GM19455 (cell line): ENCODE measurements around the gene AMZ1.

Source experiments
- ATAC-seq: cut with Tn5 transposase; IDR thresholded peaks from one replicate; pipeline ENCODE4 v1.9.1; 2021; ENCODE audit not compliant: unreplicated experiment

Gene AMZ1

DNA sequence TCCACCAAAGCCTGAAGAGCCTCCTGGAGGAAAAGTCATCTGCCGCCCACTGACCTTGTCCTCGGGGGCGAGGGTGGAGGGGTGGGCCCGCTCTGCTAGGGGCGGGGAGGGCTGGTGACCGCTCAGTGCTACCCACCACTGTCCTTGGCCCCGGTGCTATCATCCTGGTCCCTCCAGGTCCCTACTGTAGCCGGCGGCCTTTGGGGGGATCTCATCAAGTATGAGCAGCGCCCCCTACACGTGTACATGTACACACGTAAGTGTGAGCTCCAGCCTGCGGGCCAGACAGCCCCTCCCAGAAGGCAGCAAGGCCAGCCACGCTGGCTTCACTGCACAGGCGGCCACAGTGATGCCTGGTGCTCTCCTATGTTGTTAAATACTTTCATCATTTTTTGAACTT is 36.7 kb upstream of the AMZ1 start:
- no peak for ATAC-seq

DNA sequence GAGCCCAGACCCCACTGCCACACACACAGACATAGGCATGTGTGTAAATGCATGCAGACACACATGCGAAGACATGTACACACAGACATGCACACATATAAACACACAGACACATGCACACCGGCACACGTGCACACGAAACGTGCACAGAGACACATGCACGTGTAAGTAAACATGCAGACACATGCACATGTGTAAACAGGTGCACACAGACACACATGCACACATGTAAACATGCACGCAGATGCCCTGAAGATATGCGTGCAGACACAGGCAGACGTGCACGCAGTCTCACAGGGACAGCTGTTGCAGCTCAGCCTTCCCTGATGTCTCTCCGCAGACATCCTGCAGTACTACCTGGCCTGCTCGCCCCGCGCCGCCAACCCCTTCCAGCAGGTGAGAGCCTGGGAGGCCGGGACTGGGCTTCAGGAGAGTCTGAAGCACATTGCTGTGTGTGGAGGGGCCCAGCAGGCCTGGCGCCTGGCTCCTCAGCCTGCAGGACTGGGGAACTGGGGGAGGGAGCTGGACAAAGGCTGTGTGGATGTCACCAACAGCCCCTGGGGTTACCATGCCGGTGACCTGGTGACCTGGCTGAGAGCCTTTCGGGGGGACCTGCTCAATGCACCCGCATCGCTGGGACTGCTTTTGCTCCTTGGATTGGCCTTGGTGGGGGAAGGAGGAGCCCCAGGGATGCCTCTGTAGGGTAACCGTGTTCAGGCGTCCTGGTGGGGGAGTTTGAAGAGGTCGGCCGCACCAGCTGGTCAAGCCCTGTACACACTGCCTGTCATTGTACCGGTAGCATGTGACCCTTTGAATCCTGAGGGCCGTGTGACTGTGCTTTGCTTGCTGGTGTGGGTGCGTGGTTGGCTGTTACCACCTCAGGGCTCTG is 35.9 kb upstream of the AMZ1 start:
- ATAC-seq = no peak

DNA sequence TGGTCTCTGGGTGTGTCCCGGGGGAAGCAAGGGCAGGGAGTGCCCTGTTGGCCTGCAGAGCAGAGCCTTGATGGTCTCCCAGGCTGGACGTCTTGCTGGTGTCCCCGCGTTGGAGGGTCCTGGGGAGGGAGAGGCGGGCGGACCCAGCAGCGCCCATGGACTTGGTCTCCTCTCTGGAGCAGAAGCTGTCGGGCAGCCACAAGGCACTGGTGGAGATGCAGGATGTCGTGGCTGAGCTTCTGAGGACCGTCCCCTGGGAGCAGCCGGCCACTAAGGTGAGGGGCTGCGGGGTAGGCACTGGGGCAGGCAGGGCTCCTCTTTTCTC is 35.3 kb upstream of the AMZ1 start:
- no peak for ATAC-seq

DNA sequence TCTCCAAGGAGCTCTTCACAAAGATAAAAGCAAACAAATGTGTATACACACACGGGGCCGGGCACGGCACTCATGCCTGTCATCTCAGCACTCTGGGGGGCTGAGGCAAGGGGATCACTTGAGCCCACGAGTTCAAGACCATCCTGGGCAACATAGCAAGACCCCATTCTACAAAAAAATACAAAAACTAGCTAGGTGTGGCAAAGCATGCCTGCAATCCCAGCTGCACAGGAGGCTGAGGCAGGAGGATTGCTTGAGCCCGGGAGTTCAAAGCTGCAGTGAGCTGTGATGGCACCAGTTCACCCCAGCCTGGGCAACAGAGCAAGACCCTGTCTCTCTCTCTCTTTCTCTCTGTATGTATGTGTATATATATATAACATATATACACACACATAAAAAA is 33.9 kb upstream of the AMZ1 start:
- ATAC-seq = no peak

DNA sequence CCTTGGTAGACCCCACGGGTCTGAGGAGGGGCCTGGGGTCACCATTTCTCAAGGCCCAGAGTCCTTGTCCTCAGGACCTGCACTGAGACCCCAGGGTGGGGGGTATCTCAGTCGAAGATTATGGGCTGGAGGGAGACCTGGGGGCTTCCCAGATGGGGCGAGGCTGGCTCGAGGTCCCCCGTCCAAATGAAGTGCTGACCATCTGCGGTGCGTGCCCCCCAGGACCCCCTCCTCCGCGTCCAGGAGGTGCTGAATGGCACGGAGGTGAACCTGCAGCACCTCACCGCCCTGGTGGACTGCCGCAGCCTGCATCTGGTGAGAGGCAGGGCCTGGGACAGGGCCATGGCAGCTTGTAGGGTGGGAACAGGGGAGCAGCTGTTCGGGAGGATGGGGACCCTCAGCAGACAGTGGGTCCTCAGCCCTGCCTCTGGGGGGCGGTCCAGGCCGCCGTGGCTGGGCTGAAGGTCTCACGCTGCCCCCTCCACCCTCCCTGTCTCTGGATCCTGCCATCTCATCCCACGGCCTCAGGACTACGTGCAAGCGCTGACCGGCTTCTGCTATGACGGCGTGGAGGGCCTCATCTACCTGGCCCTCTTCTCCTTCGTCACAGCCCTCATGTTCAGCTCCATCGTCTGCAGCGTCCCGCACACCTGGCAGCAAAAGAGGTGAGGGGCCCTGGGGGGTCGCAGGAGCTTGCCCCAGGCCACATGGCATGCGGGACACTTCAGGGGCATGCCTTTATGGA is 32.0 kb upstream of the AMZ1 start:
- ATAC-seq = no peak

DNA sequence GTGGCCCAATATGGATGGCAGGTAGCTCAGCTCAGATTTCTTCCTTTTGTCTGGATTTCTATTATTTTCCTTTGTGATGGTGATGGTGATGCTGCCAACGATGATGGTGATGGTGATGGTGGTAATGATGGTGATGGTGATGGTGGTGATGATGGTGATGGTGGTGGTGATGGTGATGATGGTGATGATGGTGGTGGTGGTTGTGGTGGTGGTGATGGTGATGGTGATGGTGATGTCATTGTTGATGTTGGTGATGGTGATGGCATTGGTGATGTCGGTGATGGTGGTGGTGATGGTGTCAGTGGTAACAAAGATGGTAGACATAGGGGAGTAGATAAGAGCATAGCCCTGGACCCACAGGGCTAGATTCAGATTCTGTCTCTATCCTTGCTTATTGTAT is 30.8 kb upstream of the AMZ1 start:
- ATAC-seq = no peak

DNA sequence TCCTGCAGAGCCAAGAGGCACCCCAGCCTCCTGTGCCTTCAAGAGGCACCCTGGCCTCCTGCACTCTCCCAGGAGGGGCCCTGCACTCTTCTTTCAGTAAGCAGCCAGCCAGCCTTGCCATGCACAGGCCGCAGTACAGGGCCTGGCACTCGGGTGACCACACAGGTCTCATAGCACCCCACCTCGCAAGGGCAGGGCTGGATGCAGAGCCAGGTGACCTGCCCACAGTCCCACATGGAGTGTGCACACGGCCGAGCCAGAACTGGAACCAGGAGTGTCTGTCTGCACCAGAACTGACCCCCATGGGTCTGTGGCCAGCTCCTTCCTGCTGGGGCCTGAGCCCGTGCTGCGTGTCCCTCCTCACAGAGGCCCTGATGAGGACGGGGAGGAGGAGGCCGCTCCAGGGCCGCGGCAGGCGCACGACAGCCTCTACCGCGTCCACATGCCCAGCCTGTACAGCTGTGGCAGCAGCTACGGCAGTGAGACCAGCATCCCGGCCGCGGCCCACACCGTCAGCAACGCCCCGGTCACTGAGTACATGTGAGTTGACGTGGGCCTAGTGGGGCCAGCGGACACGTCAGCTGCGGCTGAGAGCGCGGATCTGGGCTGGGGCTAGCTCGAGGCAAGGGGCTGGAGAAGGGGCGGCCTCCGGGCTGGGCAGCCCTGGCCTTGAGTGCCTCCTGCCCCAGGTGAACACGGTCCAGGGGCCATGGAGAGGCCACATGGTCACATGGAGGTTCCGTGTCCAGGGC is 29.9 kb upstream of the AMZ1 start:
- no peak for ATAC-seq

DNA sequence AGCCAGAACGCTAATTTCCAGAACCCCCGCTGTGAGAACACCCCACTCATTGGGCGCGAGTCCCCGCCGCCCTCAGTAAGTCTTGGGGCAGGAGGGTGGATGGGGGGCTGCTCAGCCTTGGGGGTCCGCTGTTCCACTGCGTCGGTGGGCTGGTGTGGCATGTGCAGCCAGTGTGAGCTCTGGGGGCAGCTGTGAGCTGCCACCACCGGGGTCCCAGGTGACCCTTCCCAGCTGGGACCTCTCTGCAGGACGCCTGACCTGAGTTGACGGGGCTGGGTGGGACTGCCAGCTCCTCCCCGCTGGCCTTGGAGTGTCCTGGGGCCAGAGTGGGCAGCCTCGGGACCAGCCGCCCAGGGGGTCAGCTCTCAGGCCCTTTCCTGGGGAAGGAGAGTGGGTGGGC is 29.1 kb upstream of the AMZ1 start:
- no peak for ATAC-seq

DNA sequence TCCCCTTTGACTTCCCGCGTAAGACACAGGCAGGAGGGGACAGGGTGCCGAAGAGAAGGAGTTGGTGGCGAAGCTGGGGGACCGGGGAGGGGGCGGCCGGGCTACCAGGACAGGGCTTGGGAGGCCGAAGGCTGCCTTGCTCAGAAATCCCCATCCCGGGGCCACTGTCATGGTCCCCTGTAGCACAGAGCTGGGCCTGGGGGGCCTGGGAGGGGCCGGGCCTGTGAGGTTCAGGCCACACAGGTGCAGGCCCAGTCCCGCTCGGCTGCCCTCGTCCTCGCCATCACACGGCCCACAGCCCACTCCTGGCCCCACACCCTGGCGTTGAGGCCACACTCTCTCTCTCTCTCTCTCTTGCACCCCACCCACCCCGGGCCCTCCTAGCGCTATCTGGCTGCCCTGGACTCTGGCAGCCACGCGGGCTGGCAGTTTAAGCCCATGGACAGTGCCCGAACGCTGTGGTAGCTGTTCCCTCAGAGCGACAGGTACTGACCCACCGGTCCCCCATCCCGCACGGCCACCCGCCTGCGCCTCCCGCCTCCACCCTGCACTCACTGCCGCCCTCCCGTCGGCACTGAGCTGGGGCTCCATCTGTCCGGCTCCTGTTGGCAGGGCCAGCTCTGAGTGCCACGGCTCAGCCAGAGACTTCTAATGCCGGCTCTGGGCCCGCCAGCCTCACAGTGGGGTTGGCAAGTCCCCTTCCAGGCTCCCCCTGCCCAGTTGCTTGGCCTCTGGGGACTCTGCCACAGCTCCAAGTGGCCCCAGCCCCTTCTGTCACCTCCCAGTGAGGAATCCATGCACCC is 28.2 kb upstream of the AMZ1 start:
- no peak for ATAC-seq

DNA sequence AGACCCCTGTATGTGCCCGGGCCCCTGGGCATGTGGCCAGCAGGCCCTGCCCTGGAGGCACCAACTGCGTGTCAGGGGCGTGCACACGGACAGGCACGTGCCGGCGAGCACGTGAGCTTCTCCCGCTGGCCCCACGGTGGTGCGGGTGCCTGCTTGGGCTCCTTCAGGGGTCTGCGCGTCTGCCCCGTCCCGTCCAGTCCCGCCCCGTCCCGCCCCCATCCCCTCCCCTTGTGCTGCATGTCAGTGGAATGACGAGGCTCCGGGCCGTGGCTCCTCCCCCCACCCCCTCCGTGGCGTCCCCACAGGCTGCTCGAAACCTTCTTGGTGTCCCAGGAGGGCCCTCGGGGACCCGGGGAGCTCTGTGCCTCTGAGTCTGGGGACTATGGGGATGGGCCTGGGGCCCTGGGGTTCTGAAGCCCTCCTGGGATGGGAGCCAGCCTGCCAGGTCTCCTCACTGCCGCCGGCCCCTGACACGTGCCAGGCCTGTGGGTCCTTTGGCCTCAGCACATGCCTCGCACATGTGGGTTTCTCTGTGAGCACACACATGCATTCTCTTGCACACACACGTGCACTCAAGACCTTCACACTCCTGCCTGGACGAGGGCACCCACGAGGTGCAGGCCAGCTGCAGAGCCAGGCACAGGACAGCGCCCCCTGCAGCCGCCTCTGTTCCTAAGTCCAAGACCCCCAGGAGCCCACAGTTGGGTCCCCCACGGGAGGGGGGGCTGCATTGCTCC is 27.5 kb upstream of the AMZ1 start:
- ATAC-seq = no peak

DNA sequence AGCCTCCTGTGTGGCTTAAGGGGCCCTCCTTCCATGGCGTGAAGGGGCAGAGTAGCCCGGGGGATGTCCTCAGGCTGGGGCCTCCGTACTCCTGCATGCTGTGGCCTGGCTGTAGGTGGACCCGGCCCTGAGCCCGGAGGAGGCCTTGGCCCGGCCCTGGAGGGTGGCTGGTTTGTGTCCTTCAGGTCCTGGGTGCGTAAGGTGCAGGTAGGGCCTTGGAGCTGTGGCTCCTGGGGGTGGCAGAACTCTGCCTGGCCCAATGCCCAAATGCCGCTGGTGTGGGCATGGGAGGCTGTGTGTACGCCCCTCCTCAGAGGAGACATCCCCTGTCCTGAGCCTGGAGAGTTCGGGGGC is 26.9 kb upstream of the AMZ1 start:
- no peak for ATAC-seq

DNA sequence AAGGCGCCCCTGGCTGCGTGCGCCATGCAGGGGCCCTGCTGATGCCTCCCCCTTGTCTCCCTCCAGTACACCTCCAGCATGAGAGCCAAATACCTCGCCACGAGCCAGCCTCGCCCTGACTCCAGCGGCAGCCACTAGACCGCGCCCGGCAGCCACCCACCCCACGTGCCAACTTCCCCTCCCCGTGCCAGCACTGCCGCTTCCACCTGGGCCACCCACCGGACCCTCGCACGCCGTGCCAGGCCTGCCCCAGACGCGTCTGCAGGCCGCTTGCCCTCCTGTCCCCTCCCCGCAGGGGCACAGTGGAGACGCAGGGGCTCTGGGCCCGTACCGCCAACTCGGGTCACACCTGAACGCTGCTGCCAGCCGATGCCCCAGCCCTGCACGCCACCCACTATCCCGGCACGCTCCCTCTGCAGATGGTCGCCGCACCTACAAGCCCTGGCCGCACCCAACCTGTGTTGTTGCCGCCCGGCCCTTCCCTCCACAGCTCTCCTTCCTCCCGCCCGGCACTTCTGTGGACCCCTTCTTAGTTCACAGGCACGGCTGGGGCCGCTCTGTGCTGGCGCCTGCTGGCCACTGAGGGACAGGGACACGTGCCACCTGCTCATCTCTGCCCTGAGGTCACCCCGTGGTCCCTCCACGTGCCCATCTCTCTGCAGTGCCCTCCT is 26.3 kb upstream of the AMZ1 start:
- ATAC-seq = no peak

DNA sequence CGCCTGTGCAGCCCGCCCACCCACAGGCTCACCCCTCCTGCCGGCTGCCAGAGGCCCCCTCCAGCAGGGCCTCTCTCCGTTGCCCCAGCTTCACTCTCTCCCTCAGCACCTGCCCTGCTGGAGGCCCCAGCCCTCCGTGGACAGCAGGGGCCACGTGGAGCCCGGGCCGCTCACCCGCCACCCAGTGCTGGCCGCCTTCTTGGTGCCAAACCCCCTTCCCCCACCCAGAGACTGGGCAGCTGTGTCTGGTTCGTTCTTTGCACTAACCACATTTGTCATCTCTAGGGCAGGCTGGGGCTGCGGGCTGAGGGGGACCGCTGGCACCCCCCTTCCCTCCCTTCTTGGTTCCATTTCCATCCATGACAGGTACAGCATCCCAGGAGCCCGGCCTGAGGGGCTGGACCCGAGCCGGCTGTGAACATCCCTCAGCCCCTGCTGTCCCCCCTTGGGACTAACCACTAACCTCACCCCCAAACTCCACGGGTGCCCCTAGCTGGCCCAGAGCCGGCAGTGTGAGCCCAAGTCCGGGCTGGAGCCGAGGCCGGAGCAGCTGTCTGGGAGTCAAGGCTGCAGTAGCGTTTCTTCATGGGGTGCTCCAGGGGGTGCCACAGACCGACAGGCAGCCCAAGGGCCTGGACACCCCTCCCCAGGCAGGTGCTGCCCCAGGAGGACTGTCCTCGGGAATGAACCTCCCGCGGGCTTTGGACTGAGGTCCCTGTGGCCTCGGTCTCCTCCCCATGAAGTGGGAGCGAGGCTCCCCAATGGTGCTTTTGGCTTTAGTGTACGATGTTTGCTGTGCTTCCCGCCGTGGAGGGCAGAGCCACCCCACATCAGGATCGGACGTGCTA is 25.5 kb upstream of the AMZ1 start:
- no peak for ATAC-seq

DNA sequence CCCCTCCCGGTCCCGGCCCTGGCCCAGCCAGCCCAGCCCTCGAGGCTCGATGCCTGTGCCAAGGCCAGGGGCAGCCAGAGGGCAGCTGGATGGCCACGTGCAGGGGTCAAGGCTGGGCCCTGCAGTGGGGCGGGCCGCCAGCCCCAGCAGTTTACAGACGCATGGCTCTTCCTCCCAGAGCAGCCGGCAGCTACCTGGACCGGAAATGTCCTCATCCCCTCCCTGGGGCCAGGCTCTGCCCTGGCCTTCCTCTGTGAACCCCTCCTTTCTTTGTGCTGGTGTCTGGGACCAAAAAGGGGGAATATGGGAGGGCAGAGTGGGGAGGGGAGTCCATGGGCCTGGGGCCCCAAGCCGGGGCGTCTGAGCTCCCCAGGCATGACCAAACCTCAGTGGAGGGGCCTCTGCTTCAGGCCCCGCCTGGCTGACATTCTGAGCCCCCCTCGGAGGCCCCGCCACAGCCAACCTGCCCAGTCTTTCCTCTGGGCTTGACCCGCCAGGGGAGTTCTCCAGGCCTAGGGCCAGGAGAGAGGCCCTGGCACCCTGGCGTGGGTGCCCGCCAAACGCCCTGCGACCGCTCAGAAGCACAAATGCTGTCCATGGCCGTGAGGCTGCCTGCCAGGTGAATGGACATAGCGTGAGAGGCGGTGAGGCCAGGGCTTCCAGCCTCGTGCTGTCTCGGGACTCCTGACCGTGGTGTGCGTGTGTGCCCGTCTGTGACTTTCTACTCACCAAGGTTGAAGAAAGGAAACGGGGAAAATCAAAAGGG is 24.7 kb upstream of the AMZ1 start:
- no peak for ATAC-seq

DNA sequence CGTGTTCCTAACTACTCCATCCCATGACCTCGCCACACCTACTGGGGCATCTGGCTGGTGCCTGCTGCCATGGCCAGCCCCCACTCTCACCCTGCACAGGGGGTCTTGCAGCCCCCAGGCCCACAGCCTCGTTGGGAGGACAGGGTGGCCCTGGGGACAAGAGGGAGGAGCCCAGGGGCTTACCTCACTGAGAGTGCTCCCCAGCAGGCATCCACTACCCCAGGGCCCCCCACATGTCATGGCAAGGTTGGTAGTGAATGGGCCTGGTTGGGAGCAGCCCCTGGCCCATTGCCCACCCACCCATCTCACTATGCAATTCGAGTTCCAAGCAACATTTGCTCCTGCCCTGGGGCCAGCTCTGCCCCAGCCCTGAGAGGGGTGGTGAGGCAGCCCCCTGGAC is 24.0 kb upstream of the AMZ1 start:
- ATAC-seq = no peak

DNA sequence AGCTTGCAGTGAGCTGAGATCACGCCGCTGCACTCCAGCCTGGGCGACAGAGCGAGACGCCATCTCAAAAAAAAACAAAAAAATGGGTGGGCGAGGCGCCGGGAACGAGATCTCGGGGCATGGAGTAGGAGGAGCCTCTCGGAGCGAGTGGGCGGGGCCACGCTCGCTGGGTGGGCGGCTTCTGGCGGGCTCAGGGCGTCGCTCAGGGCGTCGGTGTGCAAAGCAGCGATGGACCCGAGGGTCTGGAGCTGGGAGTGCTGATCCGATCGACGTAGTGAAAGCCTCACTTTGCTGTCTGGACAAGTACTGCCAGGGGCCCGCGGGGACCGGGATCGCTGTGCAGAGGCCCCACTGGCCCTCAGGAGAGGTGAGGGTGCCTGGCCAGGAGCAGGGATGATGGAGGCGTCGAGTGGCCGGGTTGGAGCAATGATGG is 22.6 kb upstream of the AMZ1 start:
- no peak for ATAC-seq

DNA sequence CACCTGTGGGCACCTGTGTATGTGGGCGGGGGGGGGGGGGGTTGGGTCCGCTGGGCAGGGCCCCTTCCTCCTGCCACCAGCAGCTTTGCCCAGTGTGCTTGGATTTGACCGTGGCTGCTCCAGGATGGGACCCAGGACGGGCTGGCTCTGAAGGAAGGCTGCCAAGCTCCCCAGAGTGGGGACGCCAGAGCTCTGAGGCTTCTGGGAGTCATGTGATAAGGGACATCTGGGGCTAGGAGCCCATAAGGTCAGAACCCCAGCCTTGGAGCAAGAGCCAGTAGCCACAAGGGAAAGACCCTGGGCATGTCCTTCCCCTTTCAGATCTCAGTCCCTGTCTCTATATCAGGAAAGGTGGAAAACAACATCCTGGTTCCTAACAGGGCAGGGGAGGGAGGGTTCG is 21.8 kb upstream of the AMZ1 start:
- no peak for ATAC-seq

DNA sequence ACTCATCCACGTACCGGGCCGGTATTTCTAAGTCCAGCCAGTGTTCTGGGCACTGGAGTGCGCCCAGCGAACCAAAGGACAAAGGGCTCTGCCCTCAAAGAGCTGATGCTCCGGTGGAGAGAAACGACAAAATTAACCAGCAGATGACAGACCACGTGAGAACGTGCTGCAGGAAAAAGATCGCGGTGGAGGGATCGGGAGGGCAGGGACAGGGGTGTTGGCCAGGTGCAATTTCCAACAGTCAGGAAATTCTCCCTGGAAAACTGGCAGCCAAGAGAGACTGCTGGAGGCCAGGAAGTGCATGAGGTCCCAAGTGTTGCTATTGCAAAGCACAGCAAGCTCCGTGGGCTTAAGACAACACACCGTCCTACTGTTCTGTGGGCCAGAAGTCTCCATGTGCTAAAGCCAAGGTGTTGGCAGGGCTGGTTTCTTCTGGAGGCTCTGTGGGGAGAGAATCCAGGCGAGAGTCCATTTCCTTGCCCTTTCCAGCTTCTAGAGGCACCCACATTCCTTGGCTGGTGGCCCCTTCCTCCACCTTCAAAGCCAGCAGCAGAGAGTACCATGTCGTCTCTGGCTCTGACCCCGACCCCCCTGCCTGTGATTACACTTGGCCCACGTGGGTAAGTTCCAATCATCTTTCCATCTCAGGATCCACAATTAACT is 21.3 kb upstream of the AMZ1 start:
- no peak for ATAC-seq
